Measurements from ENCODE around the gene RAPGEF1.
"Not testable (repeated sequence)": the region's sequence is repeated elsewhere in the genome, so short reads cannot be mapped to it uniquely, and the experiment has no call there.

Gene RAPGEF1

DNA sequence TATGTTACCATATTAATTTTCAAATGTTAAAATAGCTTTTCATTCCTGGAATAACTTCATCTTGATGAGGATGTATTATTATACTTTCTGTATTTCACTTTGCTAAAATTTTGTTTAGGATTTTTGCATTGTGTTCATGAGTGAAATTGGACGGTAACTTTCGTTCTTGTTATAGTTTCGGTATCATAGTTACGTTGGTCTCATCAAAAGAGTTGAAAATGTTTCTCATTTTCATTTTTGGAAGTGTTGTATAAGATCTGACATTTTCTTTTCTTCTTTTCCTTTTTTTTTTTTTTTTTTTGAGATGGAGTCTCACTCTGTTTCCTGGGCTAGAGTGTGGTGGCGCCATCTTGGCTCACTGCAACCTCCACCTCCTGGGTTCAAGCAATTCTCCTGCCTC lies 174.5 kb downstream of the RAPGEF1 start:
- no peak for DNase-seq (ENCODE audit: low read depth, low spot score)

DNA sequence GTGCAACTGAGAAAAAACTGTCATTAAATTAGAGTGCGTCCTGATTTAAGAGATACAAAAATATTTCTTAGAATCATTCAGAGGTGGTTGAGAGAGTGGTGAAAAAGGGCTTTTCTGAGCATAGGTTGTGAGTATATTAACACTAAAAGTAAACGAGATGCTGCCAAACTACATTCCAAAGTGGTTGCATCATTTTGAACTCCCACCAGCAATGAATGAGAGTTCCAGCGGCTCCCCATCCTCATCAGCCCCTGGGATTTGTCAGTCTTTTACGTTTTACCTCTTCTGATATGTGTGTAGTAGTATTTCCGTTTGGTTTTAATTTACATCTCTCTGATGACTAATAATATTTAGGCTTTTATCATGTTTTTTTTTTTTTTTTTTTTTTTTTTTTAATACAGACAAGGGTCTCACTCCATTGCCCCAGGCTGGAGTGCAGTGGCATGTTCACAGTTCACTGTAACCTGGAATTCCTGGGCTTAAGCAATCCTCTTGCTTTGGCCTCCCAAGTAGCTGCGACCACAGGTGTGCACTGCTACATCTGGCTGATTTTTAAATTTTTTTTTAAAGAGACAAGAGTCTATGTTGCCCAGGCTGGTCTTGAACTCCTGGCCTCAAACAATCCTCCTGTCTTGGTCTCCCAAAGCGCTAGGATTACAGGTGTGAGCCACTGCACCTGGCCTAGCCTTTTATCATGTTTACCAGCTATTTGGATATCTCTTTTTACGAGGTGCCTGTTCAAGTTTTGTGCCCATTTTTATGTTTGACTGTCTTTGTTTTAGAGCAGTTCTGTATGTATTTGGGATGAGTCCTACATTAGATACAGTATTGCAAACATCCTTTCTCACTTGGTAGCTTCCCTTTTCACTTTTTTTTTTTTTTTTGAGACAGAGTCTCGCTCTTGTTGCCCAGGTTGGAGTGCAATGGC lies 177.6 kb downstream of the RAPGEF1 start:
- DNase-seq (ENCODE audit: low read depth, low spot score): peak; percentile 61

DNA sequence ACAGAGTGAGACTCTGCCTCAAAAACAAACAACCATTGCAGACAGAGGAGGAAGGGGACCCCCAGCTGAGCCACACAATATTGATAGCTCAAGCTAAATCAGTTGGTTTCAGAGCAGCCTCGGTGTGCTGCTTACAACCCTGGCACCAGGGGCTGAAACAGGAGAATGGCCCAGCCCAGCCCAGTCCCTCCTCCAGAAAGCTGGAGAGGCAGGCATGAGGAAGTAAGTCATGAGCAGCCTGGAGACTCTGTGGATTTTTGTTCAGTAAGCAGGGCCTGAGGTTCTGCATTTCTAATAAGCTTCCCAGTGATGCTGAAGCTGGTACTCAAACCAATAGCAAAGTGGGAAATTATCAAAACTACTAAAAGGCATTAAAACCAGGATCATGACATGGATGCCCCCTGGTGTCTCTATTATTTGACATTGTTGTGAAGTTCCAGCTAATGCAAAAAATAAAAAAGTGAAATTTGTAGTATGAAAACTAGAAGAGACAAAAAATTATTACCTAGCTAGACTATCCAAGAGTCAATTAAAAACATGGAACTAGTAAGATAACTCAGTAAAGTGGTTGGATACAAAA lies 180.4 kb downstream of the RAPGEF1 start:
- DNase-seq (ENCODE audit: low read depth, low spot score): no peak

DNA sequence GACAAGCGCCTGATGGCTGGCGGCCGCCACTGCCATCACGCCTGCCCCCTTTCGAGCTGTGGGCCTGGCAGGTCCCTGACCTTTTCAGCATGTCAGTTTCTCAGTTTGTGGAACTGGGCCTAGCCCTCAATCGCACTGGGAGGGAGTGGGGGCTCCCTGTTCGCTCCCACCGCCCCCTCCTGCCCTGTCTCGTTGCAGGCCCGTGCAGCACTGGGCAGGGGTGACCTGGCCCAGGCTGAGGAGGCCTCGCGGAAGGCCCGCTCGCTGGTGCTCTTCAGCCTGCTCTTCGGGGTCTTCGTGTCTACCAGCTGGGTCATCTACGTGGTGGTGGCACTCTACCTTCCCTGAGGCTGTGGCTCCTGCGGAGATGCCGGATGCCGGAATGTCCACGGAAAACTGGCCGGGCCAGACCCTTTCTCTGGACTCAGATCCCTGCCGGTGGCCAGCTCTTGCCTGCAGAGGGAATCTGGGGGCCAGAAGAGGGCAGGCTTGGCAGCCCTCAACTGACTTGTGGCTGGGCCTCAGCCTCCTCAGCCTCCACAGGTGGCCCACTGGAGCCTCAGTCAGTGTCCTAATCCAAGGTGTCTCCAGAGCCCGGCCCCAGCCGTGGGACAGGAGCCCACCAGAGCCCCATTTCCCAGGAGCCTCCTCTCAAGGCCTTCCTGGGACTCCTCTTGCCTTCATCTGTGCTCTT lies 181.9 kb downstream of the RAPGEF1 start:
- peak; percentile 37 for DNase-seq (ENCODE audit: low read depth, low spot score)

DNA sequence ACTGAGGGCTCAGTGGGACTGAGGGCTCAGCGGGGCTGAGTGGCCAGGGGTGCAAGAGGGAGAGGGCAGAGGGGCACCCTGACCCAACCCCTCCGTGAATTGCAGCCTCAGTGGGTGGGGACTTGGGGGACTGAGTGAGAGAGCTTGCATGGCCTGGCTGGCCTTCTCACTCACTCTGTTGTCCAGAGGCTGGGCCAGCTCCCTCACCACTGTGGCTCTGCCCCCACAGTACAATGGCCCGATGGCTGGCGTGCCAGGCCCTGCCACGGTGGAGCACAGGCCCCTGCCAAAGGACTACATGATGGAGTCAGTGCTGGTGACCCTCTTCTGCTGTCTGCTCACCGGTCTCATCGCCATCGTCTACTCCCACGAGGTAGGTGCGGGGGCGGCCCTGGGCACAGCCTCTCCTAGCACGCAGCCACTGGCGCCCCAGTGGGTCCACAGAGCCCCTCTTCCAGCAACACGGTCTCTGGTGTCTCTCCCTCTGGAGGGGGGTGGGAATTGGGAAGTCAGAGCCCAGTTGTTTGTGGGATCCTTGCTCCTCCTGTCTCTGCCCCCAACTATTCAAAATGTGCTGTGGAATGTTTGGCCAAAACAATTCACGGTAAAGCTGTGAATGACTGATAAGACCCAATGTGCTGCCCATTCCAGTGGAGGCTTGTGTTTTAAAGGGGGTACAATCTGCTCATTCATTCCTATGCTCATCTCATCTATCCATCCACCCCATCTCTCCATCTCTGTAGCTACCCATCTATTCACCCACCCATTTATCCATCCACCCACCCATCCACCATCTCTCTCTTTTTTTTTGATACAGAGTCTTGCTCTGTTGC lies 183.8 kb downstream of the RAPGEF1 start:
- DNase-seq (ENCODE audit: low read depth, low spot score): no peak

DNA sequence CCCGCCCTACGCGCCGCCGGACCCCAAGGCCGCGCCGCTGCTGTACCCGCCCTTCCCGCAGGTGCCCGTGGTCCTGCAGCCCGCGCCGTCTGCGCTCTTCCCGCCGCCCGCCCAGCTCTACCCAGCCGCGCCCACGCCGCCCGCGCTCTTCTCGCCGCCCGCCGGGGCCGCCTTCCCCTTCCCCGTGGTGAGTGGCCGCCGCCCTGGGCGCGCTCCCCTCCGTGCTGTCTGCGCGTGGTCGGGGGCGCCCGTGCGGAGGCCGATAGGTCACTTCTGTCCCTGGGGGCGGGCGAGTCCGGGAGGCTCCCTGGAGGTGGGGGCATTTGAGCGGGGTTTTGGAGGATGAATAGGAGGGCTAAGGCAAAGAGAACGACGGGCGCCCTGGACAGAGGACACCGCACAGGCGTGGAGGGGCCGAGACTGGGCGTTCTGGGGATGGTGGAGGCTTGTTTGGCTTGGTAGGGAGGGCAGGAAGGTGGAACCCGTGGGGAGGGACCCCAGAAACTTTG lies 185.0 kb downstream of the RAPGEF1 start:
- no peak for DNase-seq (ENCODE audit: low read depth, low spot score)

DNA sequence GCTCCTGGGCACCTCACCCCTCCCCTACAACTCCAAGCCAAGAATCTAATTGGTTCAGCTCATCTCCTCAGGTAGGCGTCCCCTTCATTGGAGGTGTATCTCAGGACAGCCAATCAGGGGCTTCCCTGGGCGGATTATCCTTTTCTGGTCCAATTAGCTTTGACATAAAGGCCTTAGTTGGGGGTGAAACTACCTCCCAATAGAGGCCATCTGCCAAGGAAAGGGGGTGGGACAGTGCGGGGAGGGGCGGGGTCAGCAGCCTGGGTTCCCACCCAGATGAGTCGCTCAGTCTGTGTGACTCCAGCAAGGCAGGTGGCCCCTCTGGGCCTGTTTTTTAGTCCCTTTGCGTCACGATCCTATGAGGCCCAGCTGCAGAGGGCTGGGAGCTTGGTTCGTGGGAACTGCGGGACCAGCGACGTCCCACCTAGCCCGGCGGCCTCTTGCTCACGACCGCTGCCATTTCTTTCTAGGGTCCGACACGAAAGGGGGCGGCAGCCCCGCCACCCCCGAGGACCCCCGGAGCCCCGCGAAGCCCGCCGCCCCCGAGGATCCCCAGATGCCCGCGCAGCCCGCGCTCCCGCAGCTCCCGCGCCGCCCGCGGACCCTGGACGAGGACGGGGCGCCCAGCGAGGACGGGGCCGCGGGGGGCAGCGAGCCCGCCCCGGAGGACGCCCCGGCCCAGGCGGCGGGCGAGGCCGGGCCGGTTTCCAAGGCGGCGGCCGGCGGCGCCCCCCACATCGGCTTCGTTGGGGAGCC lies 185.6 kb downstream of the RAPGEF1 start:
- DNase-seq (ENCODE audit: low read depth, low spot score): peak; percentile 41

DNA sequence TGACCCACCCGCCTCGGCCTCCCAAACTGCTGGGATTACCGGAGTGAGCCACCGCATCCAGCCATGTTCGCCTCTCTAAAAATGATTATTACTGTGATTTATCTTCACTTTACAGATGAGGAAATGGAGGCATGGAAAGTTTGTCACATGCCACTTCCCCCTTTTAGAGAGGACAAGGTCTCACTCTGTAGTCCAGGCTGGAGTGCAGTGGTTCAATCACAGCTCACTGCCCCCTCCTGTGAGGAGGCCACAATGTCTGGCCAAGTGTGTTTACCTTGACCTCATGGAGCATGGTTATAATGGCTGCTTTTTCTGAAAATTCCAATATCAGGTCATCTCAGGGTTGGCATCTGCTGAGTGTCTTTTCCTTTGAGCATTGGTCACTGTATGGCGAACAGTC lies 187.8 kb downstream of the RAPGEF1 start:
- DNase-seq (ENCODE audit: low read depth, low spot score): no peak

DNA sequence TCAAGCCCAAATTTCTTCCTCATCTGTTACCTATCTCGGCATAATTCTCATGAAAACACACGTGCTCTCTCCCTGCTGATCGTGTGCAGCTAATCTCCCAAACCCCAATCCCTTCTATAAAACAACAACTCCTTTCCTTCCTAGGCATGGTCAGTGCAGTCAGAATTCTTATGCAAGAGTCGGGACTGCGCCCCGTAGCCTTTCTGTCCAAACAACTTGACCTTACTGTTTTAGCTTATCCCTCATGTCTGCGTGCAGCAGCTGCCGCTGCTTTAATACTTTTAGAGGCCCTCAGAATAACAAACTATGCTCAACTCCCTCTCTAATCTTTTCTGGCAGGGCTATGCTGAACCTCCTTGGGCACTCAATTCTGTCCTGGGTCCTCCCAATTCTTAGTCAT lies 189.4 kb downstream of the RAPGEF1 start:
- not testable (repeated sequence) for DNase-seq (ENCODE audit: low read depth, low spot score)

DNA sequence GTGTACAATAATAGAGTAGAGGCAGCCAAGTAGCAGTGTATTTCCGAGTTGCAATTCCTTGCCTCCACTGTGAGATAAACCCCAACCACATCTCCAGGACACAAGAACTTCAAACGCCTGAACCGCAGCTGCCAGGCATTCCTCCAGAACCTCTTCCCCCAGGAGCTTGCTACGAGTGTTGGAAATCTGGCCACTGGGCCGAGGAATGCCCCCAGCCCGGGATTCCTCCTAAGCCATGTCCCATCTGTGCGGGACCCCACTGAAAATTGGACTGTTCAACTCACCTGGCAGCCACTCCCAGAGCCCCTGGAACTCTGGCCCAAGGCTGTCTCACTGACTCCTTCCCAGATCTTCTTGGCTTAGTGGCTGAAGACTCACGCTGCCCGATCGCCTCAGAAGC lies 190.7 kb downstream of the RAPGEF1 start:
- DNase-seq (ENCODE audit: low read depth, low spot score): not testable (repeated sequence)

DNA sequence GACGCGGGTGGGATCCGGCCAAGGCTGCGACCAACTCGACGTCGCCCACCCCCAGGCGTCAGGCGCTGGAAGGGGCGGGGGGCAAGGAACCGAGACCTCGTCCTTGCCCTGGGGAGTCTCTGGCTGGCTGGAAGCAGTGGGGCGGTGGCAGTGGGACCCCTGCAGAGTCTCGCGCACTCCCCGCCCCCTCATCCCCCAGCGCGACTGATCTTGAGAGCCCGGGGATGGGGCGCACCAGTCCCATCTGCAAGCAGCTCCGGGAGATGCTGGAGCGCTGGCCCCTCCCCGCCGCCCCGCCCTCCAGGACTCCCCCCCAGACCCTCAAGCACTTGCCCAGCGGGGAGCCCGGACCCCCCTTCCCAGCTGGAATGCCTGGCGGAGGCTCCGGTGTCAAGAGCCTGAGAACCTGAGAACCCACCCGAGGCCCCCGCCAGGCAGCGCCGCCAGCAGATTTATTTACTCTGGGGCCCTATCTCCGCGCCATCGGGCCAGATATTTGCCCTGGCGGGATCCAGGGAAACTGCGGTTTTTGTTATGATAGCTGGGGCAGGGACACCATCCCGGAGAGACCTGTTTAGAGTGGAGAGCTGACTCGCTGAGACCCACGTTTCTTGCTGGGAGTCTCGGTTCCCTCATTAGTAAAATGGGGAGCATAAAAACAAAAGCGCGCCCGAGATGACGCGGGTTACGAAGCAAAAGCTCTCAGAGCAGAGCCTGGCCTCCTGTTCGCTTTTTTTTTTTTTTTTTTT lies 193.4 kb downstream of the RAPGEF1 start:
- peak; percentile 75 for DNase-seq (ENCODE audit: low read depth, low spot score)

DNA sequence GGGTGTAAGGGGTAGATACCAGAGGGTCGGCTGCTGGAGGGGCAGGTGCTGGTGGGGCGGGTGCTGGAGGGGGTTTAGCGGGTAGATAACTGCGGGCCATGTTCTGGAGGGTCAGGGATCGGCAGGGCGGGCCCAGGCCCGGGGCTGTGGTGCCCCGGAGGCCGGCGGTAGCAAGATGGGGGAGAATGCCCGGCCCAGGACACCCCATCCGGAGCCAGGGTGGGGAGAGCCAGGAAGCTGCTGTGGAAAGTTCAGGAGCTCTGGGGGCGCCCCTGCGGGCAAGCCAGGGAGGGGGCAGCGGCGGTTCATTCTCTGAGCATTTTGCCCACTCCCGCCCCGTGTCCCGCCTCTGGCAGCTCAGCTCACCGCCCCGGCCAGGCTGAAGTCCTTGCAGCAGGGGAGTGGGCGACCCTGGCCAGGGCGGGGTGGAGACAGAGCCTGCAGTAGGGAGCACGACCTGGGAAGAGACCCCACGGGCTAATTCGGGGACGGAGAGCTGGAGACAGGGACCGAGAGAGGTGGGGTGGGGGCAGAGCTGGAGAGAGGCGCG lies 194.0 kb downstream of the RAPGEF1 start:
- DNase-seq (ENCODE audit: low read depth, low spot score): peak; percentile 40

DNA sequence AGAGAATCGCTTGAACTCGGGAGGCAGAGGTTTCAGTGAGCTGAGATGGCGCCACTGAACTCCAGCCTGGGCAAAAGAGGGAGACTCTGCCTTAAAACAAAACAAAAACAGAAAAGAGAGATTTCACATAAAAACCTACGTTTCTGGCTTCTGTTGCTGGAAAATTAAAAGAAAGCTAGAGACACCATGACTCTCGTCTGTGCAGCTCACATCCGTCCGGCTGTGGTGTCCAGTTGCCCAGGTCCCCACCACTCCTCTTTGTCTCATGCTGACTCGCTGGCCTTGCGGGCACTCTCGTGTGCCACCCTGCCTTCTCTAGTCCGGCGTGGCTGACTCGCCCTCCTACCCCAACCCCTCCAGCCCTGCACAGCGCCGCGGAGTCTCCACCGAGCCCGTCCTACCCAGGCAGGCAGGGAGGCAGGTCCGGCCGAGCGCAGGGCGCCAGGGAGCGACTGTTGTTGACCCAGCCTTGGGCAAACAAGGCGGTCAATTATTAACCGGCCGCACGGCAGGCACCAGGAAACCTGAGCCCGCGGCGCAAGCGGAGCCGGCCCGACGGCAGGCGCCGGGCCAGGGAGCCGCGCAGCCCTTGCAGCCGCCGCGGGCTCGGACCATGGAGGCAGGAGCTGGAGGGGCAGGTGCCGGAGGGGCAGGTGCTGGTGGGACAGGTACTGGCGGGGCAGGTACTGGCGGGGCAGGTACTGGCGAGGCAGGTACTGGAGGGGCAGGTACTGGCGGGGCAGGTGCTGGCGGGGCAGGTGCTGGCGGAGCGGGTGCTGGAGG lies 194.7 kb downstream of the RAPGEF1 start, which contains the start of gene PRRT1B:
TSS of gene PRRT1B (plus strand) at position 521 of the 783 bp plus-strand sequence. CDS start at position 614, 93 bp downstream.
- DNase-seq (ENCODE audit: low read depth, low spot score): peak; percentile 86

DNA sequence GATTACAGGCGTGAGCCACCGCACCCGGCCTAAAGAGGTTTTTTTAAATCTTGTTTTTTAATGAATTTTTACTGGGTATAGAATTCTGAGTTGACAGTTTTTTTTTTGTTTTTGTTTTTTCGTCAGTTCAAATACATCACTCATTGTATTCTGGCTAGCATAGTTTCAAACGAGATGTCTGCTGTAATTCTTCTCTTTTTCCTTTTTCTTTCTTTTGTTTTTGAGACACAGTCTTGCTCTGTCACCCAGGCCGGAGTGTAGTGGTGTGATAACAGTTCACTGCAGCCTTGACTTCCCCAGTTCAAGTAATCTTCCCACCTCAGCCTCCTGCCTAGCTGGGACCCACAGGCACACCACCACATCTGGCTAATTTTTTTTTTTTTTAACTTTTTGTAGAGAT lies 196.7 kb downstream of the RAPGEF1 start:
- no peak for DNase-seq (ENCODE audit: low read depth, low spot score)

DNA sequence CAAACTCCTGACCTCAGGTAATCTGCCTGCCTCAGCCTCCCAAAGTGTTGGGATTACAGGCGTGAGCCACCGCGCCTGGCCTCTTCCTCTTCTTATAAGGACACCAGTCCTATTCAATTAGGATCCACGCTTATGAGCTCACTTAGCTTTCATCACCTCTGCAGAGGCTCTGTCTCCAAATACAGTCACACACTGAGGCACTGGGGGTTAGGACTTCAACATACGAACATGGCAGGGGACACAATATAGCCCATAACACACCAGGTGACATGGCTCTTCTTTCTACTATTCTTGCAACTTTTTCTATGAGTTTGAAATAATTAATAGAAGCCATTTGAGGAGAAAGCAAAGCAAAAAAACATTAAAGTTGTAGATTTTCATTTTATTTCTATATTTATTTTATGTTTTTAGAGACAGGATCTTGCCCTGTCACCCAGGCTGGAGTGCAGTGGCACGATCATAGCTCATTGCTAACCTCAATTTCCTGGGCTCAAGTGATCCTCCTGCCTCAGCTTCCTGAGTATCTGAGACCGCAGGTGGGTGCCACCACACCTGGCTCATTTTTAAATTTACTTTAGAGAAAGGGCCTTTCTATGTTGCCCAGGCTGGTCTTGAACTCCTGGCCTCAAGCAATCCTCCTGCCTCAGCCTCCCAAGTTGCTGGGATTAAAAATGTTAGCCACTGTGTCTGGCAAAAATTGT lies 200.5 kb downstream of the RAPGEF1 start:
- no peak for DNase-seq (ENCODE audit: low read depth, low spot score)

DNA sequence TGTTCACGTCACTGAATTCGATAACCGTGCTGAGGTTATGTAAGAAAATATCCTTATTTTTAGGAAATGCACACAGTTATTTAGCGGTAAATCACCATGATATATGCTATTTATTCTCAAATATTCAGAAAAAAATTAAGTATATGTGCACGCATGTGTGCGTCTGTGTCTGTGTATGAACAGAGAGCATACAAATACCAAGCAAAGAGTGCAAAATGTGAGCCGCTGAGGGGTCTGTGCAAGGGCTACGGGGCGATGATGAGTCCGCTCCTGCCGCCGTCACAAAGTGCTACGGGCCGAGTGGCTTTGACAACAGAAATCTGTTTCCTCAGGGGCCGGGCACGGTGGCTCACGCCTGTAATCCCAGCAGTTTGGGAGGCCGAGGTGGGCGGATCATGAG lies 201.9 kb downstream of the RAPGEF1 start:
- no peak for DNase-seq (ENCODE audit: low read depth, low spot score)

DNA sequence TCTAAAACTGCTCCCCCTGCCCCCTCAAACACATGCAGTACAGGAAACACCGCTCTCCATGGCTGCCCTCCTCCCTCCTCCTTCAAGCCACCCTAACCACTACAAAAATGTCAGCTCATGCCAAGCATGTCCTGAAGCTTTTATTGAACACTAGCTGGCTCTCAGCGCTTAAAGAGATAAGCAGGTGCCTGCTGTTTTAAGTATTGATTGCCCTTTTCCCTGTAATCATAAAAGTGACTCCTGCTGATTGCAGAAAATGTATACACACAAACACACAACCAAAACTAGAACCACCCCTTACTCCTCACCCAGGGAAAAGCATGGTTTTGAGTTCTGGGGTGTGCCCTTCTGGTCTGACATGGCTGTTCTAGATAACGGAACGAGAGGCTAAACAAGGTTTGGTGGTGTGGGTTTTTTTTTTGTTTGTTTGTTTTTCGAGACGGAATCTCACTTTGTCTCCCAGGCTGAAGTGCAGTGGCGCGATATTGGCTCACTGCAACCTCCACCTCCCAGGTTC lies 205.1 kb downstream of the RAPGEF1 start:
- no peak for DNase-seq (ENCODE audit: low read depth, low spot score)

Measured in ELF-1 (cell line).